T-cell (primary cell): Measurements from ENCODE around the gene CFAP46. TPM values are rescaled to one million over a fixed set of nuclear protein-coding genes. Genes with fewer than 3 reads are reported as not detected.

Experiments
- ATAC-seq, 4 experiments: fragments of 200-7000 bp in 3 of 4; fragments of 150-1000 bp in 1 of 4; cut with Tn5 transposase; replicated peaks in 1 of 4; 1 replicate in 3 of 4; 2 replicates in 1 of 4; pipeline ENCODE4 v1.10.0; 2021; ENCODE audit warnings: moderate library complexity in 3 of 4, mild to moderate bottlenecking in 2 of 4, moderate number of reproducible peaks in 1 of 4
- CTCF ChIA-PET, 2 donors: fragments of 300-600 bp; sonication (Branson Sonifier 250); formaldehyde crosslinking; loops; one replicate each; lab custom pipeline; 2022; ENCODE audit warnings: antibody characterized with exemption in 2 of 2; lab: Charles Lee
- POLR2A ChIA-PET, 2 donors: fragments of 300-600 bp; sonication (Branson Sonifier 250); formaldehyde crosslinking; loops; one replicate each; lab custom pipeline; 2022; ENCODE audit warnings: antibody characterized with exemption in 2 of 2; lab: Charles Lee
- DNase-seq, 35 experiments: peaks; one replicate each; pipeline versions ENCODE4 v3.0.0 to v3.0.0-alpha.2; 2013 to 2023
- H3K27ac ChIP-seq: one replicate; pipeline ENCODE4 v1.5.1; 2013; ENCODE audit warnings: low read length
- H3K27me3 ChIP-seq, 2 experiments: replicated peaks in 1 of 2; 1 replicate in 1 of 2; 2 replicates in 1 of 2; pipeline versions ENCODE4 v1.6.1 to v1.7.0; 2013; ENCODE audit warnings: low read length in 1 of 2, mixed read lengths in 1 of 2; ENCODE audit not compliant: control insufficient read depth in 2 of 2, insufficient read depth in 2 of 2; ENCODE audit errors: extremely low read depth in 1 of 2
- H3K36me3 ChIP-seq, 2 donors: 1 replicate in 1 of 2; 2 replicates in 1 of 2; pipeline versions ENCODE4 v1.6.1 to v1.7.0; 2013; ENCODE audit warnings: low read length in 1 of 2; ENCODE audit not compliant: control insufficient read depth in 2 of 2, insufficient read depth in 1 of 2; ENCODE audit errors: extremely low read depth in 1 of 2
- H3K4me1 ChIP-seq, 2 experiments: 1 replicate in 1 of 2; 2 replicates in 1 of 2; pipeline versions ENCODE4 v1.6.1 to v1.7.0; 2013; ENCODE audit warnings: low read length in 2 of 2, mixed read lengths in 1 of 2; ENCODE audit not compliant: insufficient read depth in 2 of 2, control insufficient read depth in 1 of 2; ENCODE audit errors: extremely low read depth in 1 of 2
- H3K4me3 ChIP-seq, 2 donors: 1 replicate in 1 of 2; 2 replicates in 1 of 2; pipeline versions ENCODE4 v1.5.1 to v1.7.0; 2013; ENCODE audit warnings: mild to moderate bottlenecking in 2 of 2, low read length in 1 of 2, moderate library complexity in 1 of 2; ENCODE audit not compliant: control insufficient read depth in 1 of 2; ENCODE audit errors: extremely low read depth in 1 of 2
- H3K9me3 ChIP-seq: 2 replicates; pipeline ENCODE4 v1.7.0; 2013
- H3K27ac Mint-ChIP-seq, 2 donors: one replicate each; pipeline ENCODE4 v1.8.0; 2020 to 2021; ENCODE audit warnings: mild to moderate bottlenecking in 2 of 2, mixed read lengths in 2 of 2
- H3K27me3 Mint-ChIP-seq, 2 donors: one replicate each; pipeline ENCODE4 v1.8.0; 2021 to 2022; ENCODE audit warnings: mixed read lengths in 2 of 2
- H3K36me3 Mint-ChIP-seq: one replicate; pipeline ENCODE4 v1.8.0; 2021; ENCODE audit warnings: mixed read lengths
- H3K4me1 Mint-ChIP-seq, 3 donors: one replicate each; pipeline ENCODE4 v1.8.0; 2020 to 2022; ENCODE audit warnings: mixed read lengths in 3 of 3, mild to moderate bottlenecking in 1 of 3
- H3K4me3 Mint-ChIP-seq, 3 donors: one replicate each; pipeline ENCODE4 v1.8.0; 2020 to 2022; ENCODE audit warnings: mild to moderate bottlenecking in 3 of 3, mixed read lengths in 3 of 3, moderate library complexity in 3 of 3
- H3K9me3 Mint-ChIP-seq, 3 donors: one replicate each; pipeline ENCODE4 v1.8.0; 2020 to 2022; ENCODE audit warnings: mixed read lengths in 3 of 3
- WGBS: methylation state at CpG from one replicate; pipeline ENCODE4 v1.1.5; 2013; ENCODE audit warnings: missing lambda C conversion rate; ENCODE audit not compliant: insufficient coverage; 5-methylcytosine and 5-hydroxymethylcytosine counted together
- total RNA-seq, 35 experiments: library from RNA in 6 of 35; stranded (reverse) in 6 of 35; fragments of 120-200 nt in 1 of 35; gene quantifications; one replicate each; pipeline versions ENCODE4 v1.2.1 to v1.2.4 and lab custom pipeline; 2013 to 2026

Gene CFAP46
- total RNA-seq, 5 donors from 2014 or later (not counting 1 experiment from before 2014, with no cell fraction given) = not detected

GRCh38 chr10:132960631-132961419 lies 18.5 kb upstream of the CFAP46 start:
- Mint-ChIP-seq H3K36me3 (no peaks in the 10 kb centered on the region), H3K4me3 (peak overlapping the region in 2 of 3 donors; percentile 13 to 59)

GRCh38 chr10:132960071-132960472 lies 17.7 kb upstream of the CFAP46 start:
- H3K27ac Mint-ChIP-seq = no peak overlapping the region
- Histone ChIP-seq H3K27me3 (peaks cover 0 to 32% of the 10 kb centered on the region in 2 experiments), H3K9me3 (no peaks in the 10 kb centered on the region), H3K36me3 (no peaks in the 10 kb centered on the region), H3K27ac (no peak overlapping the region), H3K4me3 (no peak overlapping the region), H3K4me1 (peaks cover 0 to 12% of the 10 kb centered on the region in 2 experiments)
- no peaks in the 10 kb centered on the region for H3K36me3 Mint-ChIP-seq
- no peak overlapping the region for H3K4me3 Mint-ChIP-seq
- DNase-seq (no peak), ATAC-seq (no peak)
- ChIA-PET CTCF (no interaction called here), POLR2A (no interaction called here)
- H3K9me3 Mint-ChIP-seq = no peaks in the 10 kb centered on the region
- whole genome bisulfite sequencing = 89% methylated on average over 19 of the region's 19 CpGs
- peaks cover 9 to 17% of the 10 kb centered on the region in 2 donors for H3K27me3 Mint-ChIP-seq
- peaks cover 12 to 23% (median 19%) of the 10 kb centered on the region in 3 donors for H3K4me1 Mint-ChIP-seq

More at GRCh38 chr10:132960631-132961419, 18.5 kb upstream of the CFAP46 start:
- Mint-ChIP-seq H3K27me3 (peaks cover 14 to 23% of the 10 kb centered on the region in 2 donors), H3K27ac (no peak overlapping the region), H3K4me1 (peaks cover 14 to 24% (median 23%) of the 10 kb centered on the region in 3 donors), H3K9me3 (no peaks in the 10 kb centered on the region)
- Histone ChIP-seq H3K27ac (no peak overlapping the region), H3K4me3 (no peak overlapping the region), H3K4me1 (peaks cover 0 to 12% of the 10 kb centered on the region in 2 experiments), H3K9me3 (no peaks in the 10 kb centered on the region), H3K36me3 (no peaks in the 10 kb centered on the region), H3K27me3 (peaks cover 5 to 32% of the 10 kb centered on the region in 2 experiments)
- ChIA-PET POLR2A (no interaction called here), CTCF (no interaction called here)
- 89% methylated on average over 37 of the region's 42 CpGs for WGBS
- DNase-seq (peak in 1 of 35 experiments; percentile 23), ATAC-seq (no peak)

GRCh38 chr10:132959559-132959961 lies 17.2 kb upstream of the CFAP46 start:
- 93% methylated on average over 5 of the region's 8 CpGs for WGBS
- peaks cover 11 to 23% (median 16%) of the 10 kb centered on the region in 3 donors for H3K4me1 Mint-ChIP-seq
- Histone ChIP-seq H3K4me3 (no peak overlapping the region), H3K9me3 (no peaks in the 10 kb centered on the region), H3K4me1 (peaks cover 0 to 12% of the 10 kb centered on the region in 2 experiments), H3K36me3 (no peaks in the 10 kb centered on the region), H3K27me3 (peaks cover 0 to 28% of the 10 kb centered on the region in 2 experiments), H3K27ac (no peak overlapping the region)
- no peaks in the 10 kb centered on the region for H3K36me3 Mint-ChIP-seq
- no peak overlapping the region for H3K4me3 Mint-ChIP-seq
- CTCF ChIA-PET = no interaction called here
- POLR2A ChIA-PET = no interaction called here
- H3K9me3 Mint-ChIP-seq = no peaks in the 10 kb centered on the region
- ATAC-seq (no peak), DNase-seq (no peak)
- H3K27me3 Mint-ChIP-seq = peaks cover 4 to 12% of the 10 kb centered on the region in 2 donors
- no peak overlapping the region for H3K27ac Mint-ChIP-seq

DNA sequence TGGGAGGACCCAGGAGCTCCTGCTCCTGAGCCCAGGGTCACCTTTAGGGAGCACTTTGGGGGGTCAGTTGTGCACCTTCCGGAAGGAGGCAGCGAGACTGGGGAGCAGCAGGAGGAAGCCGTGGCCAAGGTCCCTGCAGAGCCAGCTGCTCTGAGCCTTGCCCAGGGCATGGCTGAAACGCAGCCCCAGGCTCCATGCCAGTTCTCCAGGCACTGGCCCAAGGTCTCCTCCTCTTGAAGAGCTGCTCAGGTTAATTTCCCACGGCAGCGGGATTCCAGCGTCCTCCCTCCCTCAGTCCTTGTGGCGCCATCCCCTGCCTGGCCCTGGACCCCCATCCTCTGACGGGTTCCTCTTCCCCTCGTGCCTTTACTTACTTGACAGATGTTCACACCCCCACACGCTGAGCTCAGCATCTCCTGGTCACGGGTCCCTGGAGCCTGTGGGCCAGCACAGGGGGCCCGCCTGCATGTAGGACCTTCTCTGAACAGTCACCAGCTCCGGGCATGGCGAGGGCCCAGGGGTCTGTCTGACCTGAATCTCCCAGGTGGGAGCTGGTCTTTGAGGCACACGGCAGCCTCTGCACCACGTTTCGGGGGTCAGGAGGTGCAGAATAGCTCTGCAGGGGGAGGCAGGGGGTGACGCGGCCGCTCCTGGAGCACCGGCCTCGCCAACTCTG lies 16.7 kb upstream of the CFAP46 start:
- Histone ChIP-seq H3K9me3 (no peaks in the 10 kb centered on the region), H3K36me3 (no peaks in the 10 kb centered on the region), H3K27me3 (peaks cover 0 to 23% of the 10 kb centered on the region in 2 experiments), H3K27ac (no peak overlapping the region), H3K4me3 (no peak overlapping the region), H3K4me1 (peaks cover 0 to 12% of the 10 kb centered on the region in 2 experiments)
- Mint-ChIP-seq H3K27me3 (peaks cover 4 to 9% of the 10 kb centered on the region in 2 donors), H3K27ac (no peak overlapping the region), H3K9me3 (no peaks in the 10 kb centered on the region), H3K36me3 (no peaks in the 10 kb centered on the region), H3K4me3 (no peak overlapping the region), H3K4me1 (peaks cover 11 to 22% (median 15%) of the 10 kb centered on the region in 3 donors)
- DNase-seq = peak in 1 of 35 experiments; percentile 17
- CTCF ChIA-PET = no interaction called here
- POLR2A ChIA-PET = no interaction called here
- no peak for ATAC-seq
- WGBS = 83% methylated on average over 16 of the region's 23 CpGs

GRCh38 chr10:132957981-132958882 lies 15.9 kb upstream of the CFAP46 start:
- 90% methylated on average over 23 of the region's 34 CpGs for WGBS
- no peak overlapping the region for H3K27ac ChIP-seq
- H3K27me3 ChIP-seq = peaks cover 0 to 19% of the 10 kb centered on the region in 2 experiments
- no peaks in the 10 kb centered on the region for H3K9me3 ChIP-seq
- Mint-ChIP-seq H3K4me1 (peaks cover 9 to 16% (median 11%) of the 10 kb centered on the region in 3 donors), H3K4me3 (no peak overlapping the region), H3K27me3 (peaks cover 5 to 8% of the 10 kb centered on the region in 2 donors), H3K27ac (no peak overlapping the region), H3K36me3 (no peaks in the 10 kb centered on the region), H3K9me3 (no peaks in the 10 kb centered on the region)
- peak in 1 of 35 experiments; percentile 16 for DNase-seq
- H3K36me3 ChIP-seq = no peaks in the 10 kb centered on the region
- H3K4me1 ChIP-seq = peaks cover 0 to 12% of the 10 kb centered on the region in 2 experiments
- POLR2A ChIA-PET = no interaction called here
- no peak for ATAC-seq
- CTCF ChIA-PET = no interaction called here
- H3K4me3 ChIP-seq = no peak overlapping the region

- WGBS = 87% methylated on average over 7 of the region's 10 CpGs
- Histone ChIP-seq H3K27ac (no peak overlapping the region), H3K36me3 (no peaks in the 10 kb centered on the region), H3K27me3 (peaks cover 0 to 28% of the 10 kb centered on the region in 2 experiments), H3K4me3 (no peak overlapping the region), H3K9me3 (no peaks in the 10 kb centered on the region), H3K4me1 (peaks cover 0 to 5% of the 10 kb centered on the region in 2 experiments)
- ATAC-seq (no peak), DNase-seq (no peak)
- ChIA-PET CTCF (no interaction called here), POLR2A (no interaction called here)
- Mint-ChIP-seq H3K27ac (no peak overlapping the region), H3K4me3 (no peak overlapping the region), H3K36me3 (no peaks in the 10 kb centered on the region), H3K9me3 (no peaks in the 10 kb centered on the region), H3K4me1 (peaks cover 0 to 5% (median 0%) of the 10 kb centered on the region in 3 donors), H3K27me3 (peaks cover 2 to 5% of the 10 kb centered on the region in 2 donors)
These were observed 14.8 kb upstream of the CFAP46 start for GRCh38 chr10:132957131-132957530.
